ENCODE measurements around the gene SLIT3. TPM values are rescaled to one million over a fixed set of nuclear protein-coding genes. Genes with fewer than 3 reads are reported as not detected.

SLIT3 gene
- total RNA-seq, 6 donors from 2014 or later, result 10.8 to 57.3 (median 32.2) TPM

GRCh38 chr5:169280696-169281095, 20.2 kb downstream of the SLIT3 start:
- H3K4me3 ChIP-seq, result no peak overlapping the region
- ATAC-seq (ENCODE audit: low FRiP score in 2 of 2) (no peak), DNase-seq (no peak)
- H3K4me1 ChIP-seq, result no peaks in the 10 kb centered on the region
- TF ChIP-seq POLR2A (IDR thresholded peaks at IDR 0.05), result no peak
- no peak for TF ChIP-seq EP300 (IDR thresholded peaks at IDR 0.05)
- TF ChIP-seq CTCF (IDR thresholded peaks at IDR 0.05), result no peak
- no peak for TF ChIP-seq POLR2AphosphoS5 (IDR thresholded peaks at IDR 0.05)
- H3K9me3 ChIP-seq, result no peaks in the 10 kb centered on the region
- 48% methylated on average over 3 of the region's 3 CpGs for WGBS, 2 donors
- H3K36me3 ChIP-seq, result no peaks in the 10 kb centered on the region
- no peak overlapping the region for H3K27ac ChIP-seq
- no peaks in the 10 kb centered on the region for H3K27me3 ChIP-seq

- Histone ChIP-seq H3K4me1 (no peaks in the 10 kb centered on the region), H3K27ac (no peak overlapping the region), H3K36me3 (no peaks in the 10 kb centered on the region), H3K9me3 (no peaks in the 10 kb centered on the region), H3K27me3 (no peaks in the 10 kb centered on the region), H3K4me3 (no peak overlapping the region)
- WGBS, 2 donors, result 50 to 53% methylated on average over 4 of the region's 4 CpGs
- DNase-seq (no peak), ATAC-seq (ENCODE audit: low FRiP score in 2 of 2) (no peak)
- TF ChIP-seq CTCF (IDR thresholded peaks at IDR 0.05) (no peak), POLR2AphosphoS5 (IDR thresholded peaks at IDR 0.05) (no peak), EP300 (IDR thresholded peaks at IDR 0.05) (no peak), POLR2A (IDR thresholded peaks at IDR 0.05) (no peak)
These were observed 20.7 kb downstream of the SLIT3 start for GRCh38 chr5:169280286-169280685.

GRCh38 chr5:169279125-169279524, 21.8 kb downstream of the SLIT3 start:
- H3K27ac ChIP-seq, result no peak overlapping the region

GRCh38 chr5:169273881-169274280, 27.1 kb downstream of the SLIT3 start:
- TF ChIP-seq POLR2A (IDR thresholded peaks at IDR 0.05) (no peak), CTCF (IDR thresholded peaks at IDR 0.05) (no peak), POLR2AphosphoS5 (IDR thresholded peaks at IDR 0.05) (no peak), EP300 (IDR thresholded peaks at IDR 0.05) (no peak)
- Histone ChIP-seq H3K27me3 (no peaks in the 10 kb centered on the region), H3K9me3 (no peaks in the 10 kb centered on the region), H3K4me1 (no peaks in the 10 kb centered on the region), H3K36me3 (no peaks in the 10 kb centered on the region), H3K4me3 (no peak overlapping the region), H3K27ac (no peak overlapping the region)
- WGBS, 2 donors, result 83 to 100% methylated on average over 1 to 2 of the region's 2 CpGs
- no peak for DNase-seq
- no peak for ATAC-seq (ENCODE audit: low FRiP score in 2 of 2)

More at GRCh38 chr5:169279125-169279524, 21.8 kb downstream of the SLIT3 start:
- no peak for DNase-seq
- Histone ChIP-seq H3K36me3 (no peaks in the 10 kb centered on the region), H3K4me1 (no peaks in the 10 kb centered on the region), H3K4me3 (no peak overlapping the region), H3K27me3 (no peaks in the 10 kb centered on the region), H3K9me3 (no peaks in the 10 kb centered on the region)
- 91 to 98% methylated on average over 2 of the region's 2 CpGs for WGBS, 2 donors
- no peak for ATAC-seq (ENCODE audit: low FRiP score in 2 of 2)
- TF ChIP-seq CTCF (IDR thresholded peaks at IDR 0.05), result no peak
- TF ChIP-seq EP300 (IDR thresholded peaks at IDR 0.05), result no peak
- no peak for TF ChIP-seq POLR2A (IDR thresholded peaks at IDR 0.05)
- TF ChIP-seq POLR2AphosphoS5 (IDR thresholded peaks at IDR 0.05), result no peak

GRCh38 chr5:169273451-169273850, 27.5 kb downstream of the SLIT3 start:
- 100% methylated on average over 1 of the region's 1 CpG for WGBS, 2 donors
- no peak for ATAC-seq (ENCODE audit: low FRiP score in 2 of 2)
- no peak overlapping the region for H3K27ac ChIP-seq

More at GRCh38 chr5:169273451-169273850, 27.5 kb downstream of the SLIT3 start:
- Histone ChIP-seq H3K27me3 (no peaks in the 10 kb centered on the region), H3K36me3 (no peaks in the 10 kb centered on the region), H3K4me3 (no peak overlapping the region), H3K9me3 (no peaks in the 10 kb centered on the region), H3K4me1 (no peaks in the 10 kb centered on the region)
- no peak for DNase-seq
- no peak for TF ChIP-seq EP300 (IDR thresholded peaks at IDR 0.05)
- no peak for TF ChIP-seq POLR2AphosphoS5 (IDR thresholded peaks at IDR 0.05)
- no peak for TF ChIP-seq CTCF (IDR thresholded peaks at IDR 0.05)
- no peak for TF ChIP-seq POLR2A (IDR thresholded peaks at IDR 0.05)
